CD4-positive, alpha-beta T cell (primary cell): ENCODE measurements around the gene CDK14. TPM values are rescaled to one million over a fixed set of nuclear protein-coding genes. Genes with fewer than 3 reads are reported as not detected.

Experiments used
- ATAC-seq: fragments of 200-7000 bp; cut with Tn5 transposase; one replicate; pipeline ENCODE4 v1.10.0; 2022; ENCODE audit warnings: mild to moderate bottlenecking; ENCODE audit not compliant: poor library complexity
- CTCF ChIA-PET: fragments of 350-600 bp; sonication (Branson Sonifier 250); formaldehyde crosslinking; loops from one replicate; lab custom pipeline; 2021; ENCODE audit warnings: antibody characterized with exemption, inconsistent platforms; lab: Charles Lee
- POLR2A ChIA-PET: fragments of 350-600 bp; sonication (Branson Sonifier 250); formaldehyde crosslinking; loops from one replicate; lab custom pipeline; 2021; ENCODE audit warnings: antibody characterized with exemption, inconsistent platforms; lab: Charles Lee
- DNase-seq, 14 experiments: peaks; one replicate each; pipeline ENCODE4 v3.0.0-alpha.2; 2013 to 2020; ENCODE audit warnings: mixed read lengths in 2 of 14
- H3K27ac ChIP-seq, 2 donors: one replicate each; pipeline versions ENCODE4 v1.5.1 to v1.7.0; 2013; ENCODE audit warnings: low read length in 2 of 2, low read depth in 1 of 2, mild to moderate bottlenecking in 1 of 2
- H3K27me3 ChIP-seq, 2 experiments: 1 replicate in 1 of 2; 2 replicates in 1 of 2; pipeline versions ENCODE4 v1.6.1 to v1.7.0; 2013; ENCODE audit warnings: low read length in 2 of 2, control low read depth in 1 of 2, mild to moderate bottlenecking in 1 of 2, moderate library complexity in 1 of 2; ENCODE audit not compliant: insufficient read depth in 2 of 2, control insufficient read depth in 1 of 2
- H3K36me3 ChIP-seq: one replicate; pipeline ENCODE4 v1.6.1; 2013; ENCODE audit warnings: low read length, control low read depth; ENCODE audit not compliant: insufficient read depth
- H3K4me1 ChIP-seq: one replicate; pipeline ENCODE4 v1.6.1; 2013; ENCODE audit warnings: low read length, control low read depth; ENCODE audit not compliant: insufficient read depth
- H3K4me3 ChIP-seq: one replicate; pipeline ENCODE4 v1.5.1; 2013; ENCODE audit warnings: mild to moderate bottlenecking, low read length, moderate library complexity
- H3K9me3 ChIP-seq, 2 experiments: 1 replicate in 1 of 2; 2 replicates in 1 of 2; pipeline versions ENCODE4 v1.6.1 to v1.7.0; 2013; ENCODE audit warnings: low read length in 2 of 2, mild to moderate bottlenecking in 2 of 2, control low read depth in 1 of 2, moderate library complexity in 1 of 2; ENCODE audit not compliant: control insufficient read depth in 1 of 2, insufficient read depth in 1 of 2
- H3K27ac Mint-ChIP-seq: one replicate; pipeline ENCODE4 v1.8.0; 2020; ENCODE audit warnings: mixed read lengths
- H3K27me3 Mint-ChIP-seq: one replicate; pipeline ENCODE4 v1.8.0; 2021; ENCODE audit warnings: mixed read lengths
- H3K36me3 Mint-ChIP-seq: one replicate; pipeline ENCODE4 v1.8.0; 2021; ENCODE audit warnings: low read depth, mixed read lengths
- H3K4me1 Mint-ChIP-seq: one replicate; pipeline ENCODE4 v1.8.0; 2021; ENCODE audit warnings: low read depth, mixed read lengths
- H3K4me3 Mint-ChIP-seq: one replicate; pipeline ENCODE4 v1.8.0; 2020; ENCODE audit warnings: mild to moderate bottlenecking, mixed read lengths
- H3K9me3 Mint-ChIP-seq: one replicate; pipeline ENCODE4 v1.8.0; 2020; ENCODE audit warnings: mixed read lengths
- intact Hi-C, 2 experiments: fragments of 100-400 bp; cut with DNase I in 1 of 2; cut with micrococcal nuclease in 1 of 2; formaldehyde crosslinking; loops; one replicate each; pipeline versions ENCODE4 v1.15.1 to v1.9.0; 2023 to 2025; cut with DNase I, micrococcal nuclease
- total RNA-seq, 174 experiments: library from RNA in 2 of 174; stranded (reverse) in 2 of 174; gene quantifications; one replicate each; pipeline ENCODE4 v1.2.3 and lab custom pipeline; 2021 to 2026
- TF ChIP-seq, protein P1 (sequence below): fragments of 200-600 bp; IDR thresholded peaks from one replicate; pipeline ENCODE4 v1.8.0; 2022; ENCODE audit warnings: antibody characterized with exemption, mild to moderate bottlenecking

The CDK14 gene
- total RNA-seq, 2 experiments from 2014 or later = 0.45 to 0.47 TPM

DNA sequence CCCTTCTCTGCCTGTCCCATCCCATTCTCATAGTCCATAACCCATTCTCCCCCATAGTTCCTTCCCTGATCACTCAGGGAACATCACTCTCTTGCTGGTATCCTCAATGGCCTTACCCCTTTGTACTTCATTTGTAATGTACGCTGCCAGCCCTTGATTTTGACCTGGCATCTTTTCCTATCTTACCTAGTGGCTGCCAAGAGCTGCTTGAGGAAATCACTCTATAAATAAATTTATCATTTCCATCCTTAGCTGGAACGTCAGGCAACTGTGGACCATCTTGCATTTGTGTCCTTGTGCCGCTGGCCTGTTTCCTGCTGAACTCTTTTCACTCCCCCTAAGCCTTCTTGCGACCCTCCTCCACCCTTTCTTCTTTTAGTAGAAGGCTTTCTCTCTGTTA is 14.0 kb downstream of the CDK14 start:
- Mint-ChIP-seq H3K9me3 (no peaks in the 10 kb centered on the region), H3K36me3 (no peaks in the 10 kb centered on the region), H3K27me3 (no peaks in the 10 kb centered on the region), H3K27ac (no peak overlapping the region), H3K4me1 (no peaks in the 10 kb centered on the region), H3K4me3 (no peak overlapping the region)
- TF ChIP-seq, protein P1, sequence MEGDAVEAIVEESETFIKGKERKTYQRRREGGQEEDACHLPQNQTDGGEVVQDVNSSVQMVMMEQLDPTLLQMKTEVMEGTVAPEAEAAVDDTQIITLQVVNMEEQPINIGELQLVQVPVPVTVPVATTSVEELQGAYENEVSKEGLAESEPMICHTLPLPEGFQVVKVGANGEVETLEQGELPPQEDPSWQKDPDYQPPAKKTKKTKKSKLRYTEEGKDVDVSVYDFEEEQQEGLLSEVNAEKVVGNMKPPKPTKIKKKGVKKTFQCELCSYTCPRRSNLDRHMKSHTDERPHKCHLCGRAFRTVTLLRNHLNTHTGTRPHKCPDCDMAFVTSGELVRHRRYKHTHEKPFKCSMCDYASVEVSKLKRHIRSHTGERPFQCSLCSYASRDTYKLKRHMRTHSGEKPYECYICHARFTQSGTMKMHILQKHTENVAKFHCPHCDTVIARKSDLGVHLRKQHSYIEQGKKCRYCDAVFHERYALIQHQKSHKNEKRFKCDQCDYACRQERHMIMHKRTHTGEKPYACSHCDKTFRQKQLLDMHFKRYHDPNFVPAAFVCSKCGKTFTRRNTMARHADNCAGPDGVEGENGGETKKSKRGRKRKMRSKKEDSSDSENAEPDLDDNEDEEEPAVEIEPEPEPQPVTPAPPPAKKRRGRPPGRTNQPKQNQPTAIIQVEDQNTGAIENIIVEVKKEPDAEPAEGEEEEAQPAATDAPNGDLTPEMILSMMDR = no peak
- CTCF ChIA-PET = no interaction called here
- Histone ChIP-seq H3K36me3 (no peaks in the 10 kb centered on the region), H3K4me3 (no peak overlapping the region), H3K27ac (no peak overlapping the region), H3K9me3 (no peaks in the 10 kb centered on the region), H3K4me1 (no peaks in the 10 kb centered on the region), H3K27me3 (no peaks in the 10 kb centered on the region)
- intact Hi-C loops = no loop called here
- DNase-seq (no peak), ATAC-seq (no peak)
- POLR2A ChIA-PET = no interaction called here

DNA sequence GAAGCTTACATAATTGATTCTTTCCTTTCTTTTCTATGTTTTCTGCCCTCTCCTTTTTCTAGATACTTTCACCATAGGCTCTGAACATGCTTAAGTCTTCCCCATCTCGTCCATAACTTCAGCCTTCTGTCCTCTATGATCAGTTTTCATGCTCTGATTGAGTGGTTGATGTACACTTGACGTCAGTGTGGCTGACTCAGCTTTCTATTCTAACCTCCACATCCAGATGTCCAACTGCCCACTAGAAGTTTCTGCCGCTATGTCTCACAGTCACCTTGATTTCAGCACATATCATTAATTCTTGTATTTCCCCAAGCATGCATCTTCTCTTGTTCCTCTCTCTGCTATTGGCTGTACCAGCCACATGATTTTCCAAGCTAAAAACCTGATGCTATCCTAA is 15.0 kb downstream of the CDK14 start:
- no peak overlapping the region for H3K4me3 ChIP-seq
- ChIA-PET POLR2A (no interaction called here), CTCF (no interaction called here)
- Mint-ChIP-seq H3K27me3 (no peaks in the 10 kb centered on the region), H3K36me3 (no peaks in the 10 kb centered on the region), H3K4me1 (no peaks in the 10 kb centered on the region), H3K27ac (no peak overlapping the region), H3K9me3 (no peaks in the 10 kb centered on the region), H3K4me3 (no peak overlapping the region)
- TF ChIP-seq, protein P1 = no peak
- H3K4me1 ChIP-seq = no peaks in the 10 kb centered on the region
- no peaks in the 10 kb centered on the region for H3K9me3 ChIP-seq
- H3K27ac ChIP-seq = no peak overlapping the region
- DNase-seq = no peak
- ATAC-seq = no peak
- no peaks in the 10 kb centered on the region for H3K27me3 ChIP-seq
- H3K36me3 ChIP-seq = no peaks in the 10 kb centered on the region
- intact Hi-C loops = no loop called here

DNA sequence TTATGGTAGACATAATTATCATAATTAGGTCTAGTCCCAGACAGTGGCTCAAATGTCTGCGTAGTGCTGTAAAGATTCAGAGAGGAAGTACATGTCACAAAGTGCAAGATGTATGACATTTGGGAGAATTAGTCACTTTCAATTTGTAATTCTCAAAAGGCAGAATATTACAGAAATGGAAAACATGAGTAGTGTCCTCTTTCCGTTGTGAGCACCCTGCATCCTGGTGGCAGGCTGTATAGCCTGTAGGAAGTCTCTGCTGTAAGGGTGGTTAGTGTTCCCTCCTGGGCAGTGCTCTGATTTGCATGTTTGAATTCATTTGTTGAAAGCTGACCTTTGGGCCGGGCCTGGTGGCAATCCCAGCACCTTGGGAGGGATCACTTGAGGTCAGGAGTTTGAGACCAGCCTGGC is 17.0 kb downstream of the CDK14 start:
- no peaks in the 10 kb centered on the region for H3K4me1 Mint-ChIP-seq
- Histone ChIP-seq H3K36me3 (no peaks in the 10 kb centered on the region), H3K4me3 (no peak overlapping the region), H3K4me1 (no peaks in the 10 kb centered on the region), H3K9me3 (no peaks in the 10 kb centered on the region), H3K27ac (no peak overlapping the region), H3K27me3 (no peaks in the 10 kb centered on the region)
- H3K4me3 Mint-ChIP-seq = no peak overlapping the region
- no peaks in the 10 kb centered on the region for H3K36me3 Mint-ChIP-seq
- POLR2A ChIA-PET = no interaction called here
- ATAC-seq (no peak), DNase-seq (peak in 2 of 14 experiments; percentile 30 to 50)
- intact Hi-C loops = no loop called here
- no peaks in the 10 kb centered on the region for H3K9me3 Mint-ChIP-seq
- CTCF ChIA-PET = interaction anchor here (0.7 kb wide), 1 partner anchor 662 kb away, joined by 4 read pairs; no protein-coding TSS in a partner anchor
- TF ChIP-seq, protein P1 = no peak
- no peaks in the 10 kb centered on the region for H3K27me3 Mint-ChIP-seq
- no peak overlapping the region for H3K27ac Mint-ChIP-seq
